HAP-1 (cell line): ENCODE results near the gene C2CD3.

Source experiments
- DNase-seq, 2 experiments: peaks; one replicate each; pipeline ENCODE4 v3.0.0-alpha.2; 2016 to 2020; ENCODE audit warnings: low spot score in 2 of 2
- H3K27me3 ChIP-seq: fragments of 250-450 bp; sonication (Bioruptor Pico); 2 replicates; pipeline ENCODE4 v1.5.1; 2020; ENCODE audit warnings: low read depth, mild to moderate bottlenecking, moderate library complexity
- H3K36me3 ChIP-seq: fragments of 250-450 bp; sonication (Bioruptor Pico); replicated peaks from 2 replicates; pipeline ENCODE4 v1.5.1; 2020; ENCODE audit warnings: mild to moderate bottlenecking
- H3K4me1 ChIP-seq: fragments of 250-450 bp; sonication (Bioruptor Pico); 2 replicates; pipeline ENCODE4 v1.5.1; 2020; ENCODE audit warnings: mild to moderate bottlenecking
- H3K4me3 ChIP-seq: fragments of 250-450 bp; sonication (Bioruptor Pico); 2 replicates; pipeline ENCODE4 v1.5.1; 2020; ENCODE audit warnings: mild to moderate bottlenecking, moderate library complexity
- H3K9me3 ChIP-seq: fragments of 250-450 bp; sonication (Bioruptor Pico); 2 replicates; pipeline ENCODE4 v1.5.1; 2020; ENCODE audit warnings: mild to moderate bottlenecking, moderate library complexity
- in situ Hi-C: fragments of 300-500 bp; cut with MboI; formaldehyde crosslinking; loops from 3 replicates; pipeline ENCODE4 v1.14.3; 2020; ENCODE audit warnings: low sequenced_read_pairs, inconsistent platforms, mixed read lengths

C2CD3 gene

GRCh38 chr11:73971175-73971719 is 199.6 kb downstream of the C2CD3 start:
- in situ Hi-C loops, result no loop called here
- Histone ChIP-seq H3K4me1 (no peaks in the 10 kb centered on the region), H3K4me3 (no peak overlapping the region), H3K36me3 (peaks cover 23% of the 10 kb centered on the region), H3K9me3 (no peaks in the 10 kb centered on the region), H3K27me3 (no peaks in the 10 kb centered on the region)
- no peak for DNase-seq

DNA sequence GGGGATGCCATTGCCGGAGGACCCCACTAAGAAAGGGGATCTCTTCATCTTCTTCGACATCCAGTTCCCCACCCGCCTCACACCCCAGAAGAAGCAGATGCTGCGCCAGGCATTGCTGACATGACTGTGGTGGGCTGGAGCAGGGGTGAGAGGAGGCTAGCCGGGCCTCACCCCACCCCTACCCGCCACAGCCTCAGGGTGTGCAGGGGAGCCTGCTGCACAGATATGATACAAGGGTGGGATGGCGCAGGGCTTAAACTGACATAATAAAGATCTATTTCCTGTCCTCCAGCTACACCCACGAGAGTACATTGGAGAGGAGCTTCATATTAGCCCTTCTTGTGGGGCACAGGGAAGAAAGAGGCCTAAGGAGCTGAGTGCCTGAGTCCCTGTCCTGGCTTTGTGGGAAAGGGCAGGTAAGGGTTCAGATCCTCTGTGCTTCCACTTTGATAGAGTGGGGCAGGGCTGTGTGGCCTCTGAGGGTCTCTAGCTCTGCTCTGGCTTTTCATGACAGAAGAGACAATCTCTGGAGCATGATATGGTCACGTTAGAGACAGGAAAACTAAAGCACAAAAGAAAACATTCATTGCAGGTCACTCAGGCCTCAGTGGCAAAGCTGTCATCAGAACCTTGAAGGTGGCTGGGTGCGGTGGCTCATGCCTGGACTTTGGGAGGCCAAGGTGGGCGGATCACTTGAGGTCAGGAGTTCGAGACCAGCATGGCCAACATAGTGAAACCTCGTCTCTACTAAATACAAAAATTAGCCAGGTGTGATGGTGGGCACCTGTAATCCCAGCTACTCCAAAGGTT is 200.6 kb downstream of the C2CD3 start:
- in situ Hi-C loops, result loop anchor here (10.0 kb wide), 1 partner anchor 275 kb away; no protein-coding TSS in a partner anchor
- DNase-seq, result no peak
- no peaks in the 10 kb centered on the region for H3K27me3 ChIP-seq
- H3K36me3 ChIP-seq, result peaks cover 13% of the 10 kb centered on the region
- H3K4me3 ChIP-seq, result no peak overlapping the region
- H3K4me1 ChIP-seq, result no peaks in the 10 kb centered on the region
- no peaks in the 10 kb centered on the region for H3K9me3 ChIP-seq

GRCh38 chr11:73969091-73969490 is 201.7 kb downstream of the C2CD3 start:
- in situ Hi-C loops, result loop anchor here (10.0 kb wide), 1 partner anchor 276 kb away; no protein-coding TSS in a partner anchor
- H3K4me1 ChIP-seq, result no peaks in the 10 kb centered on the region

GRCh38 chr11:73968356-73968966 is 202.3 kb downstream of the C2CD3 start:
- Histone ChIP-seq H3K4me3 (no peak overlapping the region), H3K27me3 (no peaks in the 10 kb centered on the region), H3K36me3 (peaks cover 2% of the 10 kb centered on the region; the same call in 1 of the 2 replicates), H3K4me1 (no peaks in the 10 kb centered on the region), H3K9me3 (no peaks in the 10 kb centered on the region)
- no peak for DNase-seq
- in situ Hi-C loops, result loop anchor here (10.0 kb wide), 1 partner anchor 276 kb away; no protein-coding TSS in a partner anchor

More at GRCh38 chr11:73969091-73969490, 201.7 kb downstream of the C2CD3 start:
- Histone ChIP-seq H3K9me3 (no peaks in the 10 kb centered on the region), H3K27me3 (no peaks in the 10 kb centered on the region), H3K4me3 (no peak overlapping the region), H3K36me3 (peaks cover 2% of the 10 kb centered on the region; the same call in 1 of the 2 replicates)
- no peak for DNase-seq

GRCh38 chr11:73965764-73966121 is 205.1 kb downstream of the C2CD3 start:
- H3K36me3 ChIP-seq, result no peaks in the 10 kb centered on the region
- H3K27me3 ChIP-seq, result no peaks in the 10 kb centered on the region
- DNase-seq, result no peak
- in situ Hi-C loops, result loop anchor here (10.0 kb wide), 1 partner anchor 279 kb away; no protein-coding TSS in a partner anchor
- no peaks in the 10 kb centered on the region for H3K4me1 ChIP-seq
- H3K4me3 ChIP-seq, result no peak overlapping the region
- no peaks in the 10 kb centered on the region for H3K9me3 ChIP-seq

GRCh38 chr11:73965076-73965763 is 205.6 kb downstream of the C2CD3 start:
- no peaks in the 10 kb centered on the region for H3K9me3 ChIP-seq
- no peak for DNase-seq
- in situ Hi-C loops, result loop anchor here (10.0 kb wide), 1 partner anchor 280 kb away; no protein-coding TSS in a partner anchor

GRCh38 chr11:73963861-73964260 is 206.9 kb downstream of the C2CD3 start:
- DNase-seq, result no peak
- Histone ChIP-seq H3K4me1 (no peaks in the 10 kb centered on the region), H3K4me3 (no peak overlapping the region), H3K9me3 (no peaks in the 10 kb centered on the region), H3K27me3 (no peaks in the 10 kb centered on the region), H3K36me3 (no peaks in the 10 kb centered on the region)
- in situ Hi-C loops, result loop anchor here (10.0 kb wide), 1 partner anchor 281 kb away; no protein-coding TSS in a partner anchor

More at GRCh38 chr11:73965076-73965763, 205.6 kb downstream of the C2CD3 start:
- no peaks in the 10 kb centered on the region for H3K27me3 ChIP-seq
- no peak overlapping the region for H3K4me3 ChIP-seq
- no peaks in the 10 kb centered on the region for H3K4me1 ChIP-seq
- H3K36me3 ChIP-seq, result no peaks in the 10 kb centered on the region
